Activated CD4-positive, CD25-positive, alpha-beta regulatory T cell treated with anti-CD3 and anti-CD28 coated beads, Interleukin-2, amount 50 U/mL, for 16 hours (primary cell): ENCODE data around the gene CFAP73.
A peak's percentile ranks its signal among the peaks of the same experiment; 100 is the strongest.
"Not testable (repeated sequence)": the region's sequence is repeated elsewhere in the genome, so short reads cannot be mapped to it uniquely, and the experiment has no call there.

Experiments used
- DNase-seq: peaks from one replicate; pipeline ENCODE4 v3.0.0-alpha.2; 2020; ENCODE audit warnings: low read depth, low spot score

CFAP73 gene

GRCh38 chr12:113149361-113150150, at the start of gene CFAP73:
CFAP73 (plus strand) TSS chr12:113149724; CDS start chr12:113149858, 134 bp downstream.
- no peak for DNase-seq

GRCh38 chr12:113099764-113100163, 49.8 kb upstream of the CFAP73 start:
- DNase-seq: no peak

DNA sequence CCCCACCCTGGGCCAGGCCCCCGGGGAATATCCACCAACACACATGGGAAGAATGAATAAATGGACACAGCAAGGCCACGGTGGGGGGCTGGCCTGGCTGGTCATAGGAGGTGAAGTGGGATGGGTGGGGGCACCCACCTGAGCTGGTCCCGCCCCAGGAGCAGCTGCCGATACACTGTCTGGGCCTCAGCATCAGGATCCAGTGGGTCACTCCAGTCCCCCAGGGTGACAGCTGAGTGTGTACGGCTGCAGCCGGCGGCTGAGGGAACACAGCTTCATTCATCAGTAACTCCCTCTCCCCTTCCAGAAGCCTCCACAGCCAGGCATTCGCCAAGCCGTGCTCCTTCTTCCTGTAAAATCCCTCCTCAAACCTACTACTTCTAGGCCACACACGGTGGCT, 47.8 kb upstream of the CFAP73 start:
- no peak for DNase-seq

DNA sequence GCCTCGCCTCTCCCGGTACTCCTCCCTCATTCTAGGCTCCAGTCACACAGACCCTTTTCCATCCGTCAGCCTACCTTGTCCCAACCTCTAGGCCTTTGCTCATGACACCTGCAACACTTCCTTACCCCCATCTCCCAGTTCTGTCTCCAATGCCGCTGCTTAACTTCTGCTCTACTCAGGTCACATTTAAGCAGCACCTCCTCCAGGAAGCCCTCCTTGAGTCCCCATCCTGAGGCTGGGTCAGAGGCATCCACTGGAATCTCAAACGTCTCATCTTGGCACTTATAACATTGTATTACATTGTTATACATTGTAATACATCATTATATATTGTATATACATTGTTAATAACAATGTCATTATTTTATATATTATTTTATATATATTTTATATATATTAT, 46.7 kb upstream of the CFAP73 start:
- DNase-seq: no peak

DNA sequence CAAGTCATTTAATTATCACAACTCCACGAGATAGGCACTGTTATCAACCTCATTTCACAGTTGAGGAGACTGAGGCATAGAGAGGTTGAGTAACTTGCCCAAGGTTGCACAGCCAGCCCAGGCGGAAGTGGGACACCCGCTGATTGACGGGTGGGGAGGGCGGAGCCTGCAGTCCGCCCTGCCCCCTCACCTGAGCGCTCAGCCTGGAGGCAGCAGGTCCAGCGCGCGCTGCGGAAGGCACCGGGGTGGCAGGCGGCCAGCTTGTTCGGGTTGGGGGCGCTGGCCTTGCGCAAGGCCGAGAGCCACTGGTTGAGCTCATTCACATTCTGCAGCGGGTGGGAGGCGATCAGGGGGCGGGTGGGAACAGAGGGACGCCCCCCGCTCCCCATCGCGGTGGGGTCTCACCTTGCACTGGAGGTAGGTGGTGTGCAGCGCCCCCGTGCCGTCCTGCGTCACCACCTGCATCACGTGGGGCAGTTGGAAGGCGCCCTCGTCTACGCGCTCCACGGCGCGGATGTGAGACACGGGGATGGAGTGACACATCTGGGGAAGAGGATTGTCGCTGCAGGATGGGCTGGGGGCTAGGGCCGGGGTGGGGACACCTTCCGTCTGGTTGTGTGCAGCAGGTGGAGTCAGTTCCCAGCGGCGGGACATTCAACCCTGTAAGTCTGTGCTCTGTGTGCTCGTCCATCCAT, 45.6 kb upstream of the CFAP73 start:
- peak; percentile 17 for DNase-seq

GRCh38 chr12:113104953-113105510, 44.5 kb upstream of the CFAP73 start:
- DNase-seq: no peak

DNA sequence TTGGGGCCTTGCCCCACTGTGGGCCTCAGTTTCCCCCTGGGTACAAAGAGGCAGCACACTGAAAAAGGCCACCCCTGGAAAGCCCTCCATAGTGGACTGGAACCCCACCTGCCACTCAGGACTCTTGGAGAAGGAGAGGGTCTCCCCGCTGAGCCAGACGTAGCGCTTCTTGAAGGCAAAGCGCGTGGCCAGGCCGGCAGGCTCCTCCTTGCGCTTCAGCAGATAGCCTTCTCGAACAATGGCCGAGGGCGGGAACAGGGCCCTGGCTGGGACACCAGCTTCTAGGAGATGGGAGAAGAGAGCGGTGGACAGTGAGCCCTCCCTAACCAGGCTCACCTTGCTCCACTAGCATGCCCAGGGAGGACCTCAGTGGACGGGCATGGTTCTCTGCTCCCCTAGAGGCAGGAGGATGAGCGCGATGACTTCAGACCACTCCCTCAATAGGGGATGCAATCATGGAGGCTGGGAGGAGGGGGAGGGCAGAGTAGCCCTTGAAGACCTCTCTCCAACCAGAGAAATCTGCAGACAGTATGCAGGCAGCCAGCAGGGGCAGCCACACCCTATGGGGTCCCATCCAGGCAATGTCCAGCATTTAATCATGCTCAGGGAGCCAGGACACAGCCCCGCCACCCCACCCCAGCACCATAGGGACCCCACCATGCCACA, 43.8 kb upstream of the CFAP73 start:
- DNase-seq: no peak

DNA sequence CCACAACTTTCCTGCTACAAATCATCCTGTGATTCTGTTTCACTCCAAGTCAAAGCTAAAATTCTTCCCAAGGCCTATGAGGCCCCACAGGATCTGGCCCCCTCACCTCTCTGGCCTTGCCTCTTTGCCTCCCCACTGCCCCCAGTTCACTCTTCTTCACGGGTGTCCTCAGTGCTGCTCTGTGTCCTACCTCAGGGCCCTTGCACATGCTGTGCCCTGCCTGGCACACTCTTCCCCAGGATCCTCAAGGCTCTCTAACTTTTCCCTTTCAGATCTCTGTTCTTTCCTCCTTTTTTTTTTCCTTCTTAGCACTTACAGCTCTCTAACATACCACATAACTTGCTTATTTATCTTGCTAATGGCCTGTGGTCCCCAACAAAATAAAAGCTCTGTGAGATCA, 43.2 kb upstream of the CFAP73 start:
- no peak for DNase-seq

DNA sequence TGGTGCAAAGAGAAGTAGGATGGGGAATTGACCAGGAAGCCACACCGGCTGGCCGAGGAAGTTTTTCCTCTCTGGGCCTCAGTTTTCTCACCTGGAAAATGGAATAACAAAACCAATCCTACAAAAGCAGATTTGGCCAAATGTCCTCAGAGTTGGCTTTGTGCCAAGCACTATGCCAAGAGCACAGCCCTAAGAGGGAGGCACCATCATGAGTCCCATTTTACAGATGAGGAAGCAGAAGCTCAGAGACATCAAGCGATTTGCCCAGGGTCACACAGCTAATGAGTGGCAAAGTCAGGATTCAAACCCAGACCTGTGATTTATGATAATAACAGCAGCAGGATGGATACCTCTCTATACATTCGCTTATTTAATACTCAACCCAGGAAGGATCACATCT, 41.2 kb upstream of the CFAP73 start:
- DNase-seq: no peak

GRCh38 chr12:113109360-113109759, 40.2 kb upstream of the CFAP73 start:
- DNase-seq: no peak

DNA sequence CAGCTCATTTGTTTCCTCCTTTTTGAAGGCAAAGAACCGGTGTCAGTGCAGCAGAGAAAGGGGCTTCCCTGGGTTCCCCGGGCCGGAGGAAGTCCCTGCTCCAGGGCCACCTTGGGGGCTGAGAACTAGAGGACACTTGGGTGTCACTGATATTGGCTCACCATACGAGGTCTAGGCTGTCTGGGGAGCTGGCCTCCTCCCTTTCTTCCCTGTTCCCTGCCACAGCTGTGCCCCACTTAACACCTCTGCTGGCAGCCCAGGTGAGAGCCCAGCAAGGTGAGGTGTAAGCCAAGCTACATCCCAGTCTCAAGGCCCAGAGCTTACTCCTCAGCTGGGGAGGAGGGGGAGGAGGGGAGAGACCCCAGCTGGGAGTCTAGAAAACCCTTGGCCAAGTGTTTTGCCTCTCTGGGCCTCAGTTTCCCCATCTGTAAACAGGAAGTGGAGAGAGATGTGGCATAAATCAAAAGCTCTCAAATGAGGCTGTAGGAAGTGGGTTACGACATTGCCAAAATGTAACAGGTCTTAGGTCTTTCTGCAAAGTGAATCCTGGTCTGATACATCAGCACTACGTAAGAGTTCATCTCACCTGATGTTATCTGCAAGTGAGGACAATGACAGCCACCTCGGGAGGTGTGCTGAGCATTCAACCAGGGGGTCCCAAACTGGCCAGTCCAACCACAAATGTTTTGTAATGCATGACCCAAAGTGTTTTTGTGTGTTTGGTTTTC, 39.5 kb upstream of the CFAP73 start:
- no peak for DNase-seq

DNA sequence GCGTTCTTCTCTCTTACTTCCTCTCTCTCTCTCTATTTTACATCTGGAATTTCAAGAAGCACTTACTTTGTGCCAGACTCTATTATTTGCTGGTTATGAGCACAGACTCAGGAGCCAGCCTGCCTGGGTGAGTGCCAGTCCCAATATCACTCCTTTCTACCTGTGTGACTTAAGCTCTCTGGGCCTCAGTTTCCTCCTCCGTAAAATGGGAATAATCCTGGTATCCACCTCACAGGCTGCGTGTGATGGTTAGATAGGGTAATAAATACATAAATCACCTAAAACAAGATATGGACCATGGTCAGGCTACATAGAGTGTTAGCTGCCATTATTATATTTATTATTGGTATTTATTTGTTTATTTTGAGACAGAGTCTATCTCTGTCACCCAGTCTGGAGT, 38.3 kb upstream of the CFAP73 start:
- DNase-seq: no peak

DNA sequence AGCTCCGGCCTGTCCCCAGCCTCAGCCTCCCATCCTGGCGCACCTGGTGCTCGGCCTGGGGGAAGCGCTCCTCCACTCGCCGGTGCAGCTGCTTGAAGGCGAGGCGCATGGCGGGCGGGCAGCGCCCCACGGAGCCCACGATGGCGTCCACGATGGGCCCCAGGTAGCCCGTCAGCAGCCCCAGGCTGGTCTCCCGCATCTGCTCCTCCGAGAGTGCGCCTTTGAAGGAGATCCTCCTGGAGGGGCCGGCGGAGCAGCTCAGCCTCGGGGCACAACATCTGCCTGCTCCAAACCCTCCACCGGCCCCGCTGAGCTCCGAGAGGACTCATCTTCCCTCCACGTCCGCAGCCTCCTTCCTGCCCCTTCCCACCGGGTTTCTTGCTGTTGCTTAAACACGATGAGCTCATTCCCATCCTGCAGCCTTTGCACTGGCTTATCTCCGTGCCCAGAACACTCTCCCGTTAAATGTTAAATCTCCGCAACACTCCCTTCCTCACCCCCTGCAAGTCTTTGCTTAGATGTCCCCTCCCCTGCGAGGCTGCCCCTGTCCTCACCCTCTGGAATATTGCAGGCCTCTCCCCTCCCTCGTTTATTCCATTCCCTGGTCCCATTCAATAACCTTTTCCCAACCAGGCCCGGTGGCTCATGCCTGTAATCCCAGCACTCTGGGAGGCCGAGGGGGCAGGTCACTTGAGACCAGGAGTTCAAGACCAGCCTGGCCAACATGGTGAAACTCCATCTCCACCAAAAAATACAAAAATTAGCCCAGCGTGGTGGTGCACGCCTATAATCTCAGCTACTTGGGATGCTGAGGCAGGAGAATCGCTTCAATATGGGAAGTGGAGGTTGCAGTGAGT, 37.3 kb upstream of the CFAP73 start:
- DNase-seq: no peak

- no peak for DNase-seq
These were observed 36.1 kb upstream of the CFAP73 start for GRCh38 chr12:113113397-113113796.

- DNase-seq: no peak
These were observed 34.9 kb upstream of the CFAP73 start for GRCh38 chr12:113114447-113115178.

GRCh38 chr12:113115455-113116126, 33.9 kb upstream of the CFAP73 start:
- DNase-seq: no peak

DNA sequence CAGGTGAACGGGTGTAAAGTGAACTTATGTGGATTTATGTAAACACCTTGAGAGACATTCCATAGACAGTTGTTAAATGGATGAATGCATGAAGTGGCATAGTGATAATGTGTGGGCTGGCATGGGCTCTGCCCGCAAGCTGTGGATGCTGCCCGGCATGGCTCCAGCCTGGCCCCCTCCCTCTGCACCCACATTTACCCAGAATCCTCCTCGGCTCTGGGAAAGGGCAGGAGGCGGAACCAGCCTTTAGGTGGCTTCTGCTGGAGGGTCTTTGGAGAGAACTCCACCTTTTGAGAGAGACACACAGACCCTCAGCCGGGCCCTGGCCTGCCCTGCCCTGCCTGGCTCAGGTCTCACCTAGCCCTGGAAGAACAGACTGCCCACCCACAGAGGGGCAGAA, 32.6 kb upstream of the CFAP73 start:
- DNase-seq: no peak

GRCh38 chr12:113117684-113118083, 31.8 kb upstream of the CFAP73 start:
- DNase-seq: not testable (repeated sequence)

GRCh38 chr12:113118142-113118541, 31.4 kb upstream of the CFAP73 start:
- DNase-seq: no peak
